ENCODE data around the gene ART1. TPM values are rescaled to one million over a fixed set of nuclear protein-coding genes. Genes with fewer than 3 reads are reported as not detected.

ART1 gene
- total and polyA plus RNA-seq, 11 donors = 0.33 to 3.3 (median 0.61) TPM; not detected in 3

GRCh38 chr11:3683039-3683438 lies 38.1 kb downstream of the ART1 start:
- Histone ChIP-seq H3K4me3 (no peak overlapping the region), H3K4me1 (peaks cover 0 to 15% (median 0%) of the 10 kb centered on the region in 12 donors), H3K36me3 (peaks cover 0 to 100% (median 95%) of the 10 kb centered on the region in 9 donors), H3K27me3 (no peaks in the 10 kb centered on the region), H3K9me3 (no peaks in the 10 kb centered on the region), H3K27ac (peak overlapping the region in 1 of 12 donors; percentile 19)
- ATAC-seq (peak; percentile 44 to 79 (median 64)), DNase-seq (peak in 1 of 5 donors; percentile 54)
- intact Hi-C loops (cut with DNase I) = no loop called here
- WGBS, 4 donors = 69 to 83% (median 74%) methylated on average over 8 to 9 of the region's 9 CpGs
- no peak for TF ChIP-seq POLR2A (IDR thresholded peaks at IDR 0.05)
- TF ChIP-seq, protein P1, sequence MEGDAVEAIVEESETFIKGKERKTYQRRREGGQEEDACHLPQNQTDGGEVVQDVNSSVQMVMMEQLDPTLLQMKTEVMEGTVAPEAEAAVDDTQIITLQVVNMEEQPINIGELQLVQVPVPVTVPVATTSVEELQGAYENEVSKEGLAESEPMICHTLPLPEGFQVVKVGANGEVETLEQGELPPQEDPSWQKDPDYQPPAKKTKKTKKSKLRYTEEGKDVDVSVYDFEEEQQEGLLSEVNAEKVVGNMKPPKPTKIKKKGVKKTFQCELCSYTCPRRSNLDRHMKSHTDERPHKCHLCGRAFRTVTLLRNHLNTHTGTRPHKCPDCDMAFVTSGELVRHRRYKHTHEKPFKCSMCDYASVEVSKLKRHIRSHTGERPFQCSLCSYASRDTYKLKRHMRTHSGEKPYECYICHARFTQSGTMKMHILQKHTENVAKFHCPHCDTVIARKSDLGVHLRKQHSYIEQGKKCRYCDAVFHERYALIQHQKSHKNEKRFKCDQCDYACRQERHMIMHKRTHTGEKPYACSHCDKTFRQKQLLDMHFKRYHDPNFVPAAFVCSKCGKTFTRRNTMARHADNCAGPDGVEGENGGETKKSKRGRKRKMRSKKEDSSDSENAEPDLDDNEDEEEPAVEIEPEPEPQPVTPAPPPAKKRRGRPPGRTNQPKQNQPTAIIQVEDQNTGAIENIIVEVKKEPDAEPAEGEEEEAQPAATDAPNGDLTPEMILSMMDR (IDR thresholded peaks at IDR 0.05) = no peak

- Histone ChIP-seq H3K27ac (peak overlapping the region in 3 of 12 donors; percentile 2 to 41 (median 24)), H3K27me3 (no peaks in the 10 kb centered on the region), H3K4me1 (peaks cover 0 to 15% (median 0%) of the 10 kb centered on the region in 12 donors), H3K9me3 (no peaks in the 10 kb centered on the region), H3K4me3 (no peak overlapping the region), H3K36me3 (peaks cover 0 to 100% (median 95%) of the 10 kb centered on the region in 9 donors)
- ATAC-seq (no peak), DNase-seq (no peak)
- TF ChIP-seq POLR2A (IDR thresholded peaks at IDR 0.05) = no peak
- TF ChIP-seq, protein P1 (IDR thresholded peaks at IDR 0.05) = no peak
- WGBS, 4 donors = 92 to 97% (median 95%) methylated on average over 12 of the region's 12 CpGs
- intact Hi-C loops (cut with DNase I) = no loop called here
These were observed 39.3 kb downstream of the ART1 start for GRCh38 chr11:3684129-3684818.

- H3K27me3 ChIP-seq = no peaks in the 10 kb centered on the region
- peaks cover 0 to 15% (median 0%) of the 10 kb centered on the region in 12 donors for H3K4me1 ChIP-seq
- H3K4me3 ChIP-seq = no peak overlapping the region
- peaks cover 0 to 100% (median 95%) of the 10 kb centered on the region in 9 donors for H3K36me3 ChIP-seq
- TF ChIP-seq, protein P1 (IDR thresholded peaks at IDR 0.05) = no peak
- TF ChIP-seq POLR2A (IDR thresholded peaks at IDR 0.05) = no peak
- peak overlapping the region in 1 of 12 donors; percentile 2 for H3K27ac ChIP-seq
- peak in 3 of 4 donors; percentile 14 to 52 (median 39) for ATAC-seq
- no peaks in the 10 kb centered on the region for H3K9me3 ChIP-seq
- intact Hi-C loops (cut with DNase I) = no loop called here
- DNase-seq = no peak
- WGBS, 4 donors = 50 to 54% (median 51%) methylated on average over 2 of the region's 2 CpGs
These were observed 39.9 kb downstream of the ART1 start for GRCh38 chr11:3684819-3685172.

GRCh38 chr11:3685923-3686322 lies 41.0 kb downstream of the ART1 start:
- Histone ChIP-seq H3K4me1 (peaks cover 0 to 15% (median 0%) of the 10 kb centered on the region in 12 donors), H3K9me3 (no peaks in the 10 kb centered on the region), H3K36me3 (peaks cover 0 to 100% (median 95%) of the 10 kb centered on the region in 9 donors), H3K27ac (peak overlapping the region in 1 of 12 donors; percentile 53), H3K27me3 (no peaks in the 10 kb centered on the region), H3K4me3 (no peak overlapping the region)
- peak in 1 of 5 donors; percentile 33 for DNase-seq
- TF ChIP-seq, protein P1 (IDR thresholded peaks at IDR 0.05) = no peak
- TF ChIP-seq POLR2A (IDR thresholded peaks at IDR 0.05) = no peak
- peak; percentile 40 to 76 (median 62) for ATAC-seq
- intact Hi-C loops (cut with DNase I) = no loop called here
- 57 to 68% (median 64%) methylated on average over 7 of the region's 7 CpGs for WGBS, 4 donors
